ENCODE measurements around the gene VDR.

Gene VDR

DNA sequence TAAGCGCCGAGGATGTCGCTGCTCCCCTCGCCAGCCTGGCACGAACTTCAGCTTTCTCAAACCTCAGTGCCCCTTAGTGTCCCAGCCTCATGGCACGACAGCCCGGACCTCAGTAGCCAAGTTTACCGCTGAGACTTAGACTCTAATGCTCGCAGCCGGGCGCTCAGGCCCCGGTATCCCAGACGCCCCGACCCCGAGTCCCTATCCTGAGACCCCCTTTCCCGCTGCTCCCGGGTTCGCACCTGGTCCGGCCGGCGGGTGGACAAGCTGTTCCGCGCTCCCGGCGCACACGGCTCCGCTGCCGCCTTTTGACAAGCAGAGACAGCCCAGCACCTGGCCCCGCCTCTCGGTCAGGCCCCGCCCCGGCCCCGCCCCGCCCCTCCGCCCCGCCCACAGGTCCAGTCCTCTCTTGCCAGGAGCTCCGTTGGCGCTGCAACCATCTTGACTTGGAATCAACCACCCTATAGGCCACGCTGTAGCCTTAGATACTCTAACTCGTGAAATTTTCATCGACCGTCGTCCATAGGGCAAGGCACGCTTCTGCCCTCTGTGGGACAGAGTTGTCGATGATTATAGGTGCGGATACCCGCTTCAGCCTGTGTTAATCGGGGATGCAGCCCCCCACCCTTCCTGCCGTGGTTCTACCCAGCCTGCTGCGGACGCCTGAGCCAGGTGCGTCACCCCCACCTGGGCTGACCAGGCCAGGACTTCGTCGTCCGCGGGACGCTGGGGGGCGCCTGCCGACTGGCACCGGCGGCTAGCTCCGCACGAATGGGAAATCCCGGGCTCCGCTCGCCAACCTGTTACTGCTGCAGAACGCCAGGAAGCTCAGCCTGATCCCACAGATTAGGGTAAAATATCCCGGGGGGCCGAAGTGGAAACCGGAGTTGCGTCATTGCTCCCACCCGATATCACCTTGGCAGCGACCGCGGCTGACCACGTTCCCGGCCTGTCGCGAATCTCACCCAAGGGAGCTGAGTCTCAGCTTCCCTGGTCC is at the start of gene VDR:
Gene VDR, minus strand, starts transcription at position 282 of the 997 bp plus-strand sequence. CDS start 25,881 bp downstream, outside the sequence.
- H3K27me3 ChIP-seq (ENCODE audit: control insufficient read depth, insufficient read depth, low read length), result no peaks in the 10 kb centered on the region
- no peak within 1 kb of the TSS for H3K27ac ChIP-seq (ENCODE audit: low read depth, low read length)
- peak within 1 kb of the TSS; percentile 38 for H3K9ac ChIP-seq (ENCODE audit: low read length)
- H3K4me1 ChIP-seq (ENCODE audit: control insufficient read depth, insufficient read depth, low read length), result no peaks in the 10 kb centered on the region
- peak within 1 kb of the TSS; percentile 75 for H3K4me3 ChIP-seq (ENCODE audit: low read length)
- H3K36me3 ChIP-seq (ENCODE audit: control insufficient read depth, insufficient read depth, low read length), result no peaks in the 10 kb centered on the region

DNA sequence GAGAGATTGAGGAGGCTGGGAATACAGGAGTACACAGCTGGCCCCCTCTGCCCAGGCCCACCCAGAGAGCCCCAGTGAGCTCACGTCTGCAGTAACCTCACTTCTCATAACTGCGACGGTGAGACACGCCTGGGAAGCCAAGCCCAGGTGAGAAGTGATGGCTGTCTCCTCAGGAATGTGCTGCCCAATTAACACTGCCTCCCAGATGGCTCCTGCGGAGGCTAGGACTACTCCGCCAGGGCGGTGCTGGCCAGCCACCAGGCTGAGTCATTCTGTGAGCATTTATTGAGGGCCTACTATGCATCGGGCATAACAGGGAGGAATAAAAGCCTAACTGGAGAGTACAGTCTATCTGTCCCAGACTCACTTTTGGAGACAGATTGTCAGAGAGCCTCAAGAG is 49.3 kb upstream of the VDR start:
- no peak overlapping the region for H3K4me3 ChIP-seq (ENCODE audit: low read length)
- no peaks in the 10 kb centered on the region for H3K36me3 ChIP-seq (ENCODE audit: control insufficient read depth, insufficient read depth, low read length)
- H3K27ac ChIP-seq (ENCODE audit: low read depth, low read length), result no peak overlapping the region
- H3K4me1 ChIP-seq (ENCODE audit: control insufficient read depth, insufficient read depth, low read length), result no peaks in the 10 kb centered on the region
- no peak overlapping the region for H3K9ac ChIP-seq (ENCODE audit: low read length)
- no peaks in the 10 kb centered on the region for H3K27me3 ChIP-seq (ENCODE audit: control insufficient read depth, insufficient read depth, low read length)

DNA sequence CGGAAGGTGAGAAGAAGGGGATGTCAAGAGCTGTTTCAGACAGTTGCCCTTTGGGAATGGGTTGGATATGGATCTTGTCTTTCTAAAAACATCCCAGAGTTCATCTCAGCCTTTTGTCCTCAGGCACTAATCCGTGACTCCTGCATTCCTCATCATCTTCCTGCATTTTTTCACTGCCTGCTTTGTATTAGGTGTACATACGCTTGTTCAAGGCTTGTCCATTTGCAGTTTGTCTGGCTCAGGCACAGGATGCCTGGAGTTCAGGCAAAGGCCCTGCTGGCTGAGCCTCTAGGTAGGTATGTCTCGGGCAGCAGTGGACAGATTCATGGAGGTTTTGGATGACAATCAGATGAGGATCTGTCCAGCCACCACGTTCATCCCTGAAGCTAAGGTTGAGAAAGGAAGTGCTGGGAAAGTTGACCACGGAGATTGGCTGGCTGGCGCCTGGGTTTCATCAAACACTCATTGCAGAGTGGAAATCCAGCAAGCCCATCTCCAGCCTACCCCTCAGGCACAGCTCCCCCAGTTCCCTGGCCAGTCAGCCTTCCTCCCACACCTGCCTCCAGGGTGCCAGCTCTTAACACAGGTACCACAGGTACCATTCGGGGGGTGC is 46.2 kb upstream of the VDR start:
- Histone ChIP-seq H3K27me3 (ENCODE audit: control insufficient read depth, insufficient read depth, low read length) (no peaks in the 10 kb centered on the region), H3K27ac (ENCODE audit: low read depth, low read length) (no peak overlapping the region), H3K4me1 (ENCODE audit: control insufficient read depth, insufficient read depth, low read length) (no peaks in the 10 kb centered on the region), H3K9ac (ENCODE audit: low read length) (no peak overlapping the region), H3K4me3 (ENCODE audit: low read length) (no peak overlapping the region), H3K36me3 (ENCODE audit: control insufficient read depth, insufficient read depth, low read length) (no peaks in the 10 kb centered on the region)

DNA sequence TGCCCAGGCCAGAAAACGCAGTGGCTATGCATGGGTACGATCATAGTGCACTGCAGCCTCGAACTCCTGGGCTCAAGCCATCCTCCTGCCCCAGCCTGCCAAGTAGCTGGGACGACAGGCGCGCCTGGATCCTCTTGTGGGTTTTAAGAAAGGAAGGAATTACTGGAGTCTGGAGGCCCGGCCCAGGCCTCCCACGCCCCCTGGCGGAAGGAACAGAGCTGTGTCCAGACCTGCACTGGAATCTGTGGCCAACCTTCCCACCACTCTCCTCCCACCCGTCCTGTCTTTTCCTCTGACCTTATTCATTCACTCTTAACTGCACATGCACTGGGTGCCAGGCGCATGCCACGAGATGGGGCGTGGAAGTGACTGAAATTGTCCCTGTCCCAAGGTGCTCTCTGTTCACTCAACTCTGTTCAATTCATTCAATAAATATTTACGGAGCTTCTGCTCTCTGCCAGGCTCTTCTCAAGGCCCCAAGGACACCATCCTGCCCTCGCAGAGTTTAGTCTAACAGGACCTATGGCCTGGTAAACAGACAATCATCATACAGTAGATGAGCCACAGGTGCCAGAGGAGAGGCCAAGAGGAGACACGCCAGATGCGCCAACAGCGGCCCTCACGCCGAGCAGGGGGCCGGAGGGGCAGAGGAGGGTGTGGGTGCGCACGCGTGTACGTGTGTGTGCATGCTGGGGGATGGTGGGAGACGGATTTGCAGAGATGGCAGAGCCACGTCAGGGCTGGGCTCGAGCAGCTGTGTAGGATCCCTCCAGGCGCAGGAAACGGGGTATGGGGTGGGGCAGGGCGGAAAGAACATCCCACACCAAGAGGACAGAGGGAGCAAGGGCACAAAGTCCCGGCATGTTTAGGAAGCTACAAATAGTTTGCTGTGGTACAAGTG is 44.9 kb upstream of the VDR start:
- no peaks in the 10 kb centered on the region for H3K4me1 ChIP-seq (ENCODE audit: control insufficient read depth, insufficient read depth, low read length)
- H3K9ac ChIP-seq (ENCODE audit: low read length), result no peak overlapping the region
- no peaks in the 10 kb centered on the region for H3K27me3 ChIP-seq (ENCODE audit: control insufficient read depth, insufficient read depth, low read length)
- H3K36me3 ChIP-seq (ENCODE audit: control insufficient read depth, insufficient read depth, low read length), result no peaks in the 10 kb centered on the region
- H3K4me3 ChIP-seq (ENCODE audit: low read length), result no peak overlapping the region
- H3K27ac ChIP-seq (ENCODE audit: low read depth, low read length), result no peak overlapping the region

DNA sequence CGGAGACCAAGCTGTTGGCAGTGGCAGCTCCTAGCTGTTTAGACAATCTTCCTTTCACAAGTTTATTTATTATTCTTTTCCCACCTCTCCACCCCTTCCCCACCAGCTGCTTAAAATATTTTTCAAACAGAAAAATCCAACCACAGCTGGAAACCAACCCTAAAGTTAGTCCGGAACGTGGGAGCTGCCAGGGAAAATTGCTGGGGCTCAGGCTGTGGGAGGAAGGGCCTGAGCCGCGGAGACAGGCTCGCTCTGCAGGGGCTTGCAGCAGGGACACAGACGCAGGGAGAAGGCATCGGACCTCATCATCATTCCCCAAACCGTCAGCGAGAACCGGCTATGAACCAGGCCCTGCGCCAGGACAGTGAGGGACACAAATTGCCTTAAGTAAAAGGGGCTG is 42.5 kb upstream of the VDR start:
- Histone ChIP-seq H3K4me3 (ENCODE audit: low read length) (no peak overlapping the region), H3K27me3 (ENCODE audit: control insufficient read depth, insufficient read depth, low read length) (no peaks in the 10 kb centered on the region), H3K4me1 (ENCODE audit: control insufficient read depth, insufficient read depth, low read length) (no peaks in the 10 kb centered on the region), H3K36me3 (ENCODE audit: control insufficient read depth, insufficient read depth, low read length) (no peaks in the 10 kb centered on the region), H3K27ac (ENCODE audit: low read depth, low read length) (no peak overlapping the region), H3K9ac (ENCODE audit: low read length) (no peak overlapping the region)

DNA sequence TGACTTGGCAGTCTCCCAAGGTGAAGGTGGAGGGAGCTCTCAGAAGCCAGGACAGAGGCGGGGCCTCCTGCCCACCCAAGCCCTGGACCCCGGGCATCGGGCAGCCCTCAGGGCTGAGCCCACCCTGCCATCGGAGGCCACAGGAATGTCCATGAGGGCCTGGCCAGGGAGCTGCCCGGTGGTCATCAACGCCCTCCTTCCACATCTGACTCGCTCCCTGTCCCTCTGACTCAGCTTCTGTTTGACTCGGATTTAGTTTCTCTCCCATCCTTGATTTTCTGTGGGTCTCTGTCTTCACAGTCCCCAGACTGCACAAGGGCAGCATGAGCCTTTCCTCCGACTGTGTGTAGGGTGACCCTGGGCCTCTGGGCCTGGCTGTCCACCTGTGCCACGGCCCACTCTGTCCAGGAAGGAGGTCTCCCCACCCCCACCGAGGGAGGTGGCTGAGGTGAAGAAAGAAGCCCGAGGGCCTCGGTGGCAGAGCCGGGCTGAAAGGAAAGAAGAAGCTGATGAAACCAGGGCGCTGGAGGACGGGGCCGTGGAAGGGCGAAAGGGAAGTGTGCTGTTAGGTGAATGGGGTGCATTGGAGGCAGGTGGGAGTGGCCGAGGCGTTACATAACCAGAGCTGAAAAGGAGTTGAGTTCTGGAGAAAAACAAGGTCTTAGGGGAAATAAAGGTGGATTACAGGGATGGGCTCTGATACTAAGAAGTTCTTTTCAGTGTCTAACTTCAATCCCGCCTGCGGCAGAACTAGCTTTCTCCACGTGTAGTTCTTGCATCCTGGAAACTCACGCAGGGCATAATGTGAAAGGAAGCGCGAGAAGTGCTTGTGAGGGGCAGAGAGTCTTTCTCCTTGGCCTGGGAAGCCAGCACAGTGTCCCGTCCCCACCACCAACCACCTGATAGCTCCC is 41.9 kb upstream of the VDR start:
- H3K9ac ChIP-seq (ENCODE audit: low read length), result no peak overlapping the region
- H3K4me1 ChIP-seq (ENCODE audit: control insufficient read depth, insufficient read depth, low read length), result no peaks in the 10 kb centered on the region
- no peak overlapping the region for H3K27ac ChIP-seq (ENCODE audit: low read depth, low read length)
- no peak overlapping the region for H3K4me3 ChIP-seq (ENCODE audit: low read length)
- H3K27me3 ChIP-seq (ENCODE audit: control insufficient read depth, insufficient read depth, low read length), result peaks cover 2% of the 10 kb centered on the region
- H3K36me3 ChIP-seq (ENCODE audit: control insufficient read depth, insufficient read depth, low read length), result no peaks in the 10 kb centered on the region

DNA sequence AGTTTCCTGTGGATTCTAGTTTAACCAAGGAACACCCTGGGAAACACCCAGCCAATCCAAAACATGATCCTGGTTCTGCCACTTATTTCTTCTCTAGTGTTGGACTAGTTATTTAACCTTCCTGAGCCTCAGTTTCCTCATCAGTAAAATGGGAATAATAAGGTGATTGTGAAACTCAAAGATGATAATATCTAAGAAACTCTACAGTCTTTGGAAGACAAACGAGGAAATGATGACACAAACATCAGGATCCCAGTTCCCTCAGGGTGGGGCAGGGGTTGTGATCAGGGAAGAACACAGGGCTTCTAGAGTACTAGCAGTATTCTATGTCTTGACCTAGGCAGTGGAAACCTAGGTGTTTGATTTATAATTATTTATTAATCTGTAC is 40.5 kb upstream of the VDR start:
- H3K27me3 ChIP-seq (ENCODE audit: control insufficient read depth, insufficient read depth, low read length), result peaks cover 5% of the 10 kb centered on the region
- no peak overlapping the region for H3K27ac ChIP-seq (ENCODE audit: low read depth, low read length)
- H3K4me1 ChIP-seq (ENCODE audit: control insufficient read depth, insufficient read depth, low read length), result no peaks in the 10 kb centered on the region
- no peaks in the 10 kb centered on the region for H3K36me3 ChIP-seq (ENCODE audit: control insufficient read depth, insufficient read depth, low read length)
- no peak overlapping the region for H3K4me3 ChIP-seq (ENCODE audit: low read length)
- H3K9ac ChIP-seq (ENCODE audit: low read length), result no peak overlapping the region

DNA sequence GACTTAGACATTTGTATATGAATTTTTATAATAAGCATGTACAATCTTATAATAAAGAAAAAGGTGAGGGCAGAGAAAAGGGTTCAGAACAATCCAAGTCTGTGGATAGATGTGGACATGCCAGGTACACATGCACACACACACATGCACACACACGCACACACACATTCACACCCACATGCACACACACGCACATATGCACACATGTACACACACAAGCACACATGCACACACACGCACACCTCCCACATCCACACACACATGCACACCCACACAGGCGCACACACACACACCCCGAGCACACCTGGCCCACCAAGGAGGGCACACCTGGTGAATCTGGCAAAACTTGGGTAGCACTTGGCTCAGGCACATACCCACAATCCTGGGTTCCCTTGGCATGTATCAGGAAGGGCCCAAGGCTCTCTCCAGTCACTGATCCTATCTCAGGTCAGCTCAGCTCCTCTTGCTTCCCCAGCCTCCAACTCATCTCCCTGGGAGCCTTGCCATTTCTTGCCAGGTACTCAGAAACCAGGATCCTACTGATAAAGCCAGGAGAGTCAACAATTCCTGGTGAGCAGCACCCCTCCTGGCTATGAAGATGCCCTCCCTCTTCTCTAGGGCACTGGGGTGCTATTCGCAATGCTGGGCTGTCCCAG is 40.0 kb upstream of the VDR start:
- H3K4me3 ChIP-seq (ENCODE audit: low read length), result no peak overlapping the region
- no peaks in the 10 kb centered on the region for H3K36me3 ChIP-seq (ENCODE audit: control insufficient read depth, insufficient read depth, low read length)
- no peak overlapping the region for H3K27ac ChIP-seq (ENCODE audit: low read depth, low read length)
- H3K9ac ChIP-seq (ENCODE audit: low read length), result no peak overlapping the region
- H3K4me1 ChIP-seq (ENCODE audit: control insufficient read depth, insufficient read depth, low read length), result no peaks in the 10 kb centered on the region
- H3K27me3 ChIP-seq (ENCODE audit: control insufficient read depth, insufficient read depth, low read length), result peaks cover 5% of the 10 kb centered on the region

DNA sequence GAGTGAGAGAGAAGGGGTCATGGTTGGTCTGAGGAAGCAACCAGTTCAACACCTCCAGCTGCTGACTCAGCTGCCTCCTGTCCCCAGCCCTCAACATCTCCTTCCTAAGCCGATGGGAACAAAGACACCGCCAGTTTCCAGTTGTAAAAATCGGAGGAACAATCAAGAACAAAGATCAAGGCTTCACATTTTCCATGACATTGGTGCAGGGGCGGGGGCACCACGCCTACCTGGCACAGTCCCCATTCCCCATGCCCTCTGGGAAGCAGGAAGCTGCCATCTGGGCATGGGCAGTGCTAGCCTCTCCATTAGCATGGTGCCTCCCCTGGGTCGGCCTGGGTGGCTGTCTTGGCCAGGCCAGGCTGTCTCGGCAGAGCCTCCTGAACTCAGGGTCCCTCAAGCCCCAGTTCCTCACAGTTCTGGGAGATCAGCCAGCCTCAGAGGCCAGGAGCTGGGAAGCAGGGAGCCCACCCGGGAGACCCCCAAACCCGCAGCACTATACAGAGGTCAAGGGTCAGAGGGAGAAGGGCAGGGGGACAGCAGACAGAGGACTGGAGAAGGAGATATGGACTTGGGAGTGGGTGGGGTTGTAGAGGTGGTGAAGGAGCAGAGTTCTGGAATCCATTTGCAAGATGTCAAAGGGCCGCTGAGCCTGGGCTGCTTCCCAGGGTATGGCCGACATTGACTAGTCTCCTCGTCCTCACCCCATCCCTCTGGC is 39.0 kb upstream of the VDR start:
- no peak overlapping the region for H3K27ac ChIP-seq (ENCODE audit: low read depth, low read length)
- H3K4me1 ChIP-seq (ENCODE audit: control insufficient read depth, insufficient read depth, low read length), result no peaks in the 10 kb centered on the region
- no peaks in the 10 kb centered on the region for H3K36me3 ChIP-seq (ENCODE audit: control insufficient read depth, insufficient read depth, low read length)
- H3K9ac ChIP-seq (ENCODE audit: low read length), result no peak overlapping the region
- H3K27me3 ChIP-seq (ENCODE audit: control insufficient read depth, insufficient read depth, low read length), result peaks cover 5% of the 10 kb centered on the region
- no peak overlapping the region for H3K4me3 ChIP-seq (ENCODE audit: low read length)

DNA sequence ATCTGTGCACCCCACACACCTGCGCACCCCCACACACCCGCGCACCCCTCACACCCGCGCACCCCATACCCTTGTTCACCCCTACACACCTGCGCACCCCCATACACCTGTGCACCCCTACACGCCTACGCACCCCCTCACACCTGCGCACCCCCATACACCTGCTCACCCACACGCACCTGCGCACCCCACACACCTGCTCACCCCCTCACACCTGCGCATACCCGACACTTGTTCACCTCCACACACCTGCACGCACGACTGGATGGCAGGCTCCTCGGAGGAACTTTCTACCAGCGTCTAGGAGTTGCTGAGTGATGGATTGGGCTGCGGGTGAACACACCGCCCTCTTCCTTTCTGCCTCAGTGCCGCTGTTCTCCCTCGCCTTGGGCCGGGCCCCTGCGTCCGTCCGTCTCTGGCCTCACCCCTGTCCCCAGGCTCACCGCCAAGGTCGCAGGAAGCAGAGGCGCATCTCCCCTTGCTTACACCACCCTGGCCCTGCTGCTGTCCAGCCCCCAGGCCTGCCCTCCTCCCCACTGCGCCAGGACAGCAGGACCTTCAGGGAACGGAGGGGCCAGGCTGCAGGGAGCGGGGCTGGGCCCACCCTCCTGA is 37.9 kb upstream of the VDR start:
- H3K4me1 ChIP-seq (ENCODE audit: control insufficient read depth, insufficient read depth, low read length), result no peaks in the 10 kb centered on the region
- H3K9ac ChIP-seq (ENCODE audit: low read length), result no peak overlapping the region
- H3K4me3 ChIP-seq (ENCODE audit: low read length), result no peak overlapping the region
- H3K27me3 ChIP-seq (ENCODE audit: control insufficient read depth, insufficient read depth, low read length), result peaks cover 5% of the 10 kb centered on the region
- H3K36me3 ChIP-seq (ENCODE audit: control insufficient read depth, insufficient read depth, low read length), result no peaks in the 10 kb centered on the region
- no peak overlapping the region for H3K27ac ChIP-seq (ENCODE audit: low read depth, low read length)
